DMS 273 (cell line): ENCODE data around the gene SETD3.

Experiments used
- DNase-seq: peaks from one replicate; lab custom pipeline; 2025; ENCODE audit not compliant: unreplicated experiment; lab: John Stamatoyannopoulos, UW

The SETD3 gene

GRCh38 chr14:99516871-99517642 lies 36.4 kb upstream of the SETD3 start:
- DNase-seq: no peak

GRCh38 chr14:99516156-99516870 lies 35.7 kb upstream of the SETD3 start:
- DNase-seq: no peak

GRCh38 chr14:99515301-99516155 lies 34.9 kb upstream of the SETD3 start:
- no peak for DNase-seq

- no peak for DNase-seq
These were observed 34.1 kb upstream of the SETD3 start for GRCh38 chr14:99514552-99515300.

- no peak for DNase-seq
These were observed 33.4 kb upstream of the SETD3 start for GRCh38 chr14:99513946-99514551.

GRCh38 chr14:99513183-99513694 lies 32.6 kb upstream of the SETD3 start:
- DNase-seq: no peak

GRCh38 chr14:99512571-99513182 lies 32.0 kb upstream of the SETD3 start:
- peak; percentile 39 for DNase-seq

- DNase-seq: no peak
These were observed 31.4 kb upstream of the SETD3 start for GRCh38 chr14:99512110-99512449.

- no peak for DNase-seq
These were observed 30.9 kb upstream of the SETD3 start for GRCh38 chr14:99511421-99512109.

- no peak for DNase-seq
These were observed 30.0 kb upstream of the SETD3 start for GRCh38 chr14:99510556-99511139.

GRCh38 chr14:99509871-99510555 lies 29.4 kb upstream of the SETD3 start:
- no peak for DNase-seq

GRCh38 chr14:99508896-99509629 lies 28.4 kb upstream of the SETD3 start:
- DNase-seq: no peak

- no peak for DNase-seq
These were observed 27.4 kb upstream of the SETD3 start for GRCh38 chr14:99507860-99508640.

- DNase-seq: no peak
These were observed 25.6 kb upstream of the SETD3 start for GRCh38 chr14:99506276-99506675.

GRCh38 chr14:99505089-99505488 lies 24.4 kb upstream of the SETD3 start:
- DNase-seq: no peak

- DNase-seq: no peak
These were observed 23.3 kb upstream of the SETD3 start for GRCh38 chr14:99503848-99504453.
